ENCODE measurements around the gene PDLIM3.

GRCh38 chr4:185535612-185536410 lies 504 bp upstream of the PDLIM3 start:
- no peak for TF ChIP-seq EZH2 (IDR thresholded peaks at IDR 0.05; ENCODE audit: borderline replicate concordance, insufficient read depth, low read depth, low read length, poor library complexity, severe bottlenecking)
- TF ChIP-seq CTCF (IDR thresholded peaks at IDR 0.05) = no peak
